MM.1S (cell line): Measurements from ENCODE around the gene MTG1.

Experiments
- DNase-seq: peaks from one replicate; pipeline ENCODE4 v3.0.0-alpha.2; 2015
- H2AFZ ChIP-seq: fragments of 300-600 bp; sonication (generic); 2 replicates; pipeline ENCODE4 v1.6.0; 2016; ENCODE audit warnings: antibody characterized with exemption, low read length
- H3F3A ChIP-seq: fragments of 300-600 bp; sonication (generic); 2 replicates; pipeline ENCODE4 v1.6.1; 2016; ENCODE audit warnings: mild to moderate bottlenecking, antibody characterized with exemption, low read length, moderate library complexity, mixed read lengths; ENCODE audit not compliant: insufficient read depth
- H3K27ac ChIP-seq: fragments of 300-600 bp; sonication (generic); 2 replicates; pipeline ENCODE4 v1.5.1; 2016; ENCODE audit warnings: mild to moderate bottlenecking, low read length
- H3K27me3 ChIP-seq: fragments of 300-600 bp; sonication (generic); replicated peaks from 2 replicates; pipeline ENCODE4 v1.6.0; 2016; ENCODE audit warnings: low read length; ENCODE audit not compliant: insufficient read depth
- H3K36me3 ChIP-seq: fragments of 300-600 bp; sonication (generic); replicated peaks from 2 replicates; pipeline ENCODE4 v1.6.1; 2016; ENCODE audit warnings: mild to moderate bottlenecking, low read length, mixed read lengths; ENCODE audit not compliant: insufficient read depth
- H3K4me1 ChIP-seq: fragments of 300-600 bp; sonication (generic); 2 replicates; pipeline ENCODE4 v1.6.1; 2016; ENCODE audit warnings: low read length, mixed read lengths
- H3K4me2 ChIP-seq: fragments of 300-600 bp; sonication (generic); 2 replicates; pipeline ENCODE4 v1.6.0; 2016; ENCODE audit warnings: low read depth, low read length
- H3K4me3 ChIP-seq: fragments of 300-600 bp; sonication (generic); 2 replicates; pipeline ENCODE4 v1.5.1; 2016; ENCODE audit warnings: low read length, mixed read lengths
- H3K79me2 ChIP-seq: fragments of 300-600 bp; sonication (generic); 2 replicates; pipeline ENCODE4 v1.6.1; 2016; ENCODE audit warnings: mixed run types, low read length, mixed read lengths
- H3K9ac ChIP-seq: fragments of 300-600 bp; sonication (generic); 2 replicates; pipeline ENCODE4 v1.6.1; 2016; ENCODE audit warnings: low read length, mixed read lengths
- H3K9me2 ChIP-seq: fragments of 300-600 bp; sonication (generic); replicated peaks from 2 replicates; pipeline ENCODE4 v1.6.1; 2016; ENCODE audit warnings: mild to moderate bottlenecking, low read length, mixed read lengths; ENCODE audit not compliant: insufficient read depth
- H3K9me3 ChIP-seq: fragments of 300-600 bp; sonication (generic); replicated peaks from 2 replicates; pipeline ENCODE4 v1.6.1; 2016; ENCODE audit warnings: mild to moderate bottlenecking, low read length, mixed read lengths; ENCODE audit not compliant: insufficient read depth
- H4K20me1 ChIP-seq: fragments of 300-600 bp; sonication (generic); 2 replicates; pipeline ENCODE4 v1.6.1; 2016; ENCODE audit warnings: mild to moderate bottlenecking, low read length, moderate library complexity, mixed read lengths; ENCODE audit not compliant: insufficient read depth
- CTCF ChIP-seq: fragments of 300-600 bp; sonication (generic); IDR thresholded peaks from 2 replicates; pipeline ENCODE4 v1.5.1; 2016; ENCODE audit warnings: antibody characterized with exemption, low read length, mixed read lengths
- EZH2 ChIP-seq: fragments of 300-600 bp; sonication (generic); optimal IDR thresholded peaks from 2 replicates; pipeline ENCODE3; 2017; ENCODE audit warnings: low read depth, mild to moderate bottlenecking, antibody characterized with exemption, low read length, mixed read lengths
- EZH2phosphoT487 ChIP-seq: fragments of 300-600 bp; sonication (generic); IDR thresholded peaks from 2 replicates; pipeline ENCODE4 v1.6.1; 2018; ENCODE audit warnings: antibody characterized with exemption, low read length

The MTG1 gene

GRCh38 chr10:133396035-133396624 is 2.2 kb downstream of the MTG1 start:
- Histone ChIP-seq H3K27ac (no peak overlapping the region), H3K9me2 (no peaks in the 10 kb centered on the region), H3K79me2 (peaks cover 42% of the 10 kb centered on the region), H3K27me3 (no peaks in the 10 kb centered on the region), H3K36me3 (peaks cover 2% of the 10 kb centered on the region; the same call in 1 of the 2 replicates), H2AFZ (no peak overlapping the region), H3F3A (peaks cover 14% of the 10 kb centered on the region), H3K4me2 (no peak overlapping the region), H3K4me1 (peaks cover 21% of the 10 kb centered on the region), H4K20me1 (no peaks in the 10 kb centered on the region), H3K9me3 (no peaks in the 10 kb centered on the region), H3K9ac (no peak overlapping the region), H3K4me3 (no peak overlapping the region)
- DNase-seq: no peak
- TF ChIP-seq EZH2phosphoT487 (no peak), EZH2 (no peak), CTCF (no peak)

- peaks cover 12% of the 10 kb centered on the region for H3K36me3 ChIP-seq
- H3F3A ChIP-seq: peaks cover 19% of the 10 kb centered on the region
- peaks cover 22% of the 10 kb centered on the region for H3K4me1 ChIP-seq
- H3K4me2 ChIP-seq: no peak overlapping the region
- H3K27me3 ChIP-seq: no peaks in the 10 kb centered on the region
- no peaks in the 10 kb centered on the region for H4K20me1 ChIP-seq
- no peak overlapping the region for H2AFZ ChIP-seq
- TF ChIP-seq EZH2: no peak
- no peak for TF ChIP-seq EZH2phosphoT487
- TF ChIP-seq CTCF: no peak
- no peak overlapping the region for H3K9ac ChIP-seq
- no peak overlapping the region for H3K4me3 ChIP-seq
- H3K79me2 ChIP-seq: peaks cover 55% of the 10 kb centered on the region
- no peaks in the 10 kb centered on the region for H3K9me3 ChIP-seq
- DNase-seq: no peak
- no peak overlapping the region for H3K27ac ChIP-seq
- H3K9me2 ChIP-seq: no peaks in the 10 kb centered on the region
Observed at GRCh38 chr10:133397938-133398337, 4.0 kb downstream of the MTG1 start.

- peaks cover 19% of the 10 kb centered on the region for H3F3A ChIP-seq
- no peaks in the 10 kb centered on the region for H3K9me2 ChIP-seq
- no peak overlapping the region for H3K4me2 ChIP-seq
- H3K36me3 ChIP-seq: peaks cover 12% of the 10 kb centered on the region
- peaks cover 22% of the 10 kb centered on the region for H3K4me1 ChIP-seq
- TF ChIP-seq EZH2phosphoT487: no peak
- no peak for TF ChIP-seq CTCF
- TF ChIP-seq EZH2: no peak
- peaks cover 61% of the 10 kb centered on the region for H3K79me2 ChIP-seq
- H3K4me3 ChIP-seq: no peak overlapping the region
- DNase-seq: no peak
- H3K27ac ChIP-seq: no peak overlapping the region
- no peaks in the 10 kb centered on the region for H3K27me3 ChIP-seq
- no peaks in the 10 kb centered on the region for H3K9me3 ChIP-seq
- no peak overlapping the region for H2AFZ ChIP-seq
- no peak overlapping the region for H3K9ac ChIP-seq
- H4K20me1 ChIP-seq: no peaks in the 10 kb centered on the region
Observed at GRCh38 chr10:133399123-133399601, 5.2 kb downstream of the MTG1 start.
